OCI-M1 (cell line): ENCODE data around the gene VEZF1.

ENCODE experiments used
- DNase-seq: peaks from one replicate; lab custom pipeline; 2025; lab: John Stamatoyannopoulos, UW

Gene VEZF1

DNA sequence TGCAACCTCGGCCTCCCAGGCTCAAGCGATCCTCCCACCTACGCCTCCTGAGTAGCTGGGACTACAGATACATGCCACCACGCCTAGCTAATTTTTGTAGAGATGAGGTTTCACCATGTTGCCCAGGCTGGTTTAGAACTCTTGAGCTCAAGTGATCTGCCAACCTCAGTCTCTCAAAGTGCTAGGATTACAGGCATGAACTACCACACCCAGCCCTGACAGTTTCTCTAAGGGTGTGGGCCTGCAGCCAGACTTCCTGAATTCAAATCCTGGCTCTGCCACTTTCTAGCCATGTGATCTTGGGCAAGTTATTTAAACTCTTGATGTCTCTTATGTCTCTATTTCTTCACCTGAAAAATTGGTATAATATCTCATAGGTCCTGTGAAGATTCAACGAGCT is 38.4 kb downstream of the VEZF1 start:
- peak; percentile 38 for DNase-seq

DNA sequence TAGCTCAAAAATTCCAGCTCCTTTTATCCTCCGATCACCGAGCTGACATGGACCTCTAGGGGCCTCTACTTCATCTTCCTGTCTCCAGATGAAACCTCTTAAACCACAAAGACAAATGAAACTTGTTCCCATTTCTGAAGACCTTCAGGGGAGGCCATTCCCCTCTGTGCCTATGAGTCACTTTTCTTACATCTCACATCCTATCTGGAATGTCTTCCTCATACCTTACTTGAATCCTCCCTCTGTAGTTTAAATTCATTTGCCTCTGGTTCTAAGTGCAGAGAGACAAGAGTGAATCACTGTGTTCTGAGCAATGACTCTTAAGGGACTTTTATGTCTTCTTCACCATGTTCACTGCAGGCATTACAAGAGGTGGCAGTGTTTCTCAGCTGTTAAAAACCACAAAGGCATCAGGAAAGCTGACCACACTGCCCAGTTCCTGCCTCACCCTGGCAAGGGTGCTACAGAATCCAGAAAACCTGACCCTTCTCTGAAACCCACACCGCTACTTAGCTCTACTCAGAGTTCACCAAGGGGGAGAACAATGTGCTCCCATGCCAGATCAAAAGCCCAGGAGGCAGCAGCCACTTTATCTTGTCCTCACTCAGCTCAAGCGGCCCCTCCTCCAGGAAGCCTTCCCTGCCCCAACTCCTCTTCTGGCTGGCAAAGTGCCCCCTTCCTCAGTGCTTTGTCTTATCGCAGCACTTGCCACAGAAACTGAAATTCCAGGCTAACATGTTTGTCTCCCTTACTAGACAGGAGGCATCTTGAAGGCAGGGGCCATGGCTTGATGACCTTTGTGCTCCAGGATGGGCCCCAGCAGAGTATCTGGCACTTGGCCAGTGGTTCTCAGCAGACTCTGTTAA is 39.3 kb downstream of the VEZF1 start:
- DNase-seq = peak; percentile 73

- no peak for DNase-seq
These were observed 39.9 kb downstream of the VEZF1 start for GRCh38 chr17:57948169-57948554.

GRCh38 chr17:57947369-57947768 is 40.7 kb downstream of the VEZF1 start:
- no peak for DNase-seq

GRCh38 chr17:57946798-57947358 is 41.2 kb downstream of the VEZF1 start:
- DNase-seq = peak; percentile 97

GRCh38 chr17:57945996-57946797 is 41.9 kb downstream of the VEZF1 start:
- DNase-seq = no peak

DNA sequence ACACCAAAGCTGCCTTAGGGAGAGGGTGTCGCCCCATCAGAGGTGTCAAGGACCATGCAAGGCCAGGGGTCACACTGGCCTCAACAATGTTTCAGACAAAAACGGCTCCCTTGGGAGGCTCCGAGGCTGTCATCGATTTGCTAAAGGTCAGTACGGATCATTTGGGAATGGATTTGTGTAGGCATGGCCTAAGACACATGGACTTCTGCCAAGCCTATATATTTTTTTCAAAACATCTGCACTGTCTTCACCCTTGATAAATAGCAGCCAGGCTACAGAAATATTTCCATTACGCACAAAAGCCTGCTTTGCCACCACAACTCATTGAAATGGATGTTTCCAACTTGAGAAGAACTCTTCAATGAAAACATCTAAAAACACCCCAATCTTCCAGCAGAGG is 43.1 kb downstream of the VEZF1 start:
- no peak for DNase-seq

DNA sequence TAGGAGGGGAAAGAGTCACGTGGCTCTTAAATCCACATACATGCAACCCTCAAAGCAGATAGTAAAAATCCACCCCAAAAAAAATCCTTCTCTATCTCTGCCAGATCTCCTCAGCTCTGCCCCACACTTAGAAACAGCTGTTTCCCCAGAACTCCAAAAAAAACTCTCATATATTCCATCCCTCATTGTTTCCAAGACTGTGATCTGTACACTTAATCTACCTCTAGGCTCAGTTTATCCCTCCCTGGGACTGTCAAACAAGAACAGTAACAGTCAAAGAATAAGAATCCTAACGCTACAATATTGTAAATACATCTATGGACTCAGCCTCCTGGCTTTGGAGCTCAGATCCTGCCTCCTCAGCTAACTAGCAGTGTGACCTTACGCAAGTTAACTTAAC is 44.4 kb downstream of the VEZF1 start:
- no peak for DNase-seq

DNA sequence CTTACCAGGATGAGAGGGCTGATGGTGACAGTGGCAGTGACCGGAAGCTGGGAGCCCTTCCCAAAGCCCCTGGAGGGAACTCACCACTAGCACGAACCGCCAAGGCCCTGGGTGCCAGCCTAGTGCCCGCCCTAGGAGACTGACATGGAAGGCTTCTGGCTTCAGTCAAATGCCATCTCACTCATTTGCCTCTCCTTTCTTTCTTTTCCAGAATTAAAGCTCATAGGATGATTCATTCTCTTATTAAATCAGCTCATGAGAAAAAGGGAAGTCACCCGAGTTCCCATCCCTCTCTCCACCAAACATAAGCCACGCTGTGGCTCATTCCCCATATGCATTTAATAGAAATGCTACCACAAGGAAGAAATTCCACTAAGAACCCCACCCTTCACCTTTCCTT is 44.9 kb downstream of the VEZF1 start:
- peak; percentile 59 for DNase-seq

DNA sequence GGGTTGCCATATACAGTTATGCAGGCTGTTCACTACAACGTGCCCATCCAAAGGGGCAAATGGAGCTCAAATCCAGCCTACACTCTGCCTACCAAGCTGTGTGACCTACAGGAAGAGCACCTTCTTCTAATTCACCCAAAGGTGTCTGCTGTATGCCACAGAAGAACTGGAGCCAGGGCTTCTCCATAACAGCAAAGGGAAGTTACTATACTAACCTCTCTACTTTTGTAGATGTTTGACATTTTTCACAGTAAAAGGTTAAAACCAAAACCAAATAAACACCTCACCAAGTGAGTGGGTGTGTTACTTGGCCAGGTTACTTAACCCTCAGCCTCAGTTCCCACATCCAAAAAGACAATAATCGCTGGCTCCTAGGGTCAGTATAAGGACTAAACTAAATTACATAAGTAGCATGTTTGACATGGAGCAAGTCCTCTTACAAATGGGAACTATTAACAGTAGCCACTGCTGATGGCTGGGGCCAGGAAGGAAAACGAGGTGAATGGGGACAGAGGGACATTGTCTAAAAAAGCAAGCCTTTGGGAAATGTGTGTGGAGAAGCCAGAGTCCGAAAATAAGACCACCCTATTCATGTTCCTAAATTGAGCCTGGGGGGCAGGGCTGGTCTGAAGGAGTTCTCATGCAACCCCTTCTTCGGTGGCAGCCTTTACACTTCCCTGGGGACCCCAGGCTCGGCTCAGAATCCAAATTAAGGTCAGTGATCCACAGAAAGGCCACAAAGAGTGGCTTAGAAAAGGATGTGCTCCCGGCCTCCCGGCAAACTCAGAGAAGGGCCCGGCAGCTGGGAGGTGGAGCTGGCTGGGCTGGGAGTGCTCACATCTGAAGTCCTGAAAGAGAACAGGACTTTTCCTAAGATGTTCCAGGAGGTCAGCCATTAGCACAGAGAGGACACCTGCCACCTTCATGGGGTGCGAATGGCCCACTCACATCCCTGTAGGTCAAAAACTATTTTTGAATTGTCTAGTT is 46.4 kb downstream of the VEZF1 start:
- no peak for DNase-seq

DNA sequence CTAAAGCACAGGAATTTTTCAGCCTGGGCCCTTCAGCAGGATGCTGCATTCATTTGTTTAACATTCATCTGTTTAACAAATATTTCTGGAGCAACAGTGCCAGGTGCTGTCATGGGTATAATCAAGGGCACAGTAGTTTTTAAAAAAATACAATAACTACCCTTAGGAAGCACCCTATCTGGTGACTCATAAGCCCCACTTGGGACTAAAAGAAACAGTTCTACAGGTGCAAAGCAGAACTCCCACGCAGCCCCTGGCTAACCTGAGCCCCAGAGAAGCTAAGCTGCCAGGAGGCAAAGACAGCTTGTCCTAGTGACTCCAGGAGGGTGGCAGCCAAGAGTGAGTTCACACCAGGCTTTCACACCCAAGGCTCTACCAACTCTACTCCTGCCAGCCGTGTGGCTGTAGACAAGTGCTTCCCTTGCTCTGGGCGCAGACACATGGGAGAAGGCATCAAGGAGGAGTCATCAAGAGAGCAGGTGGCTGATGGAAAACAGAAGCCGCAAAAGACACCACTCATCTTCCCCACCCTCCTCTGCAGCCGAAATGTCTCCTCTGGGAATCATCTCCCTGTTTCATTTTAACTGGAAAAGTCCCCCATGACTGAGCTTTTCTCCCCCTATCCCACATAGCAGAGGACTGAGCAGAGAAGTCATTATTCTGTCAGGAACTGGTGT is 47.3 kb downstream of the VEZF1 start:
- DNase-seq = no peak

- DNase-seq = no peak
These were observed 47.8 kb downstream of the VEZF1 start for GRCh38 chr17:57940231-57940630.

- peak; percentile 76 for DNase-seq
These were observed 48.3 kb downstream of the VEZF1 start for GRCh38 chr17:57939797-57940196.

DNA sequence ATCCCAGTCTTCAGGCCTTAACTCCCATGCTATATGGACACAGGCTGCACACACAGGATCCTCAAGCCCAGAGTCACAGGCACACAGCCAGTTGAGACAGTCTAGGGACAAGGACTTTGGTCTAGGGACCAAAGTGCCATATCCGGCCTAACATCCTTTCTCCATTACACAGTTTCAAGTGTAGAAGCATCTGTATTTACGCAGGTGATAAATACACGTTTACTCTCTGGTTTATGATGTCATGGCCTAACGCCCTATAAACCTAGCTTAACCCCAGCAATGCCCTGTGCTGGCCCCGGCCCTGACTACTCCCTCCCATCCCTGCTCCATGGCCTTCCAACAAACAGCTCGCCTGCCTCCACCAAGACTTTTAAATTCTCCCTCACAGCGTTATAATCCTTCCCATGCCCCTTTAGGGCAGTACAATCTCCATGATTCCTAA is 50.0 kb downstream of the VEZF1 start:
- DNase-seq = no peak

- no peak for DNase-seq
These were observed 50.6 kb downstream of the VEZF1 start for GRCh38 chr17:57937492-57937891.

DNA sequence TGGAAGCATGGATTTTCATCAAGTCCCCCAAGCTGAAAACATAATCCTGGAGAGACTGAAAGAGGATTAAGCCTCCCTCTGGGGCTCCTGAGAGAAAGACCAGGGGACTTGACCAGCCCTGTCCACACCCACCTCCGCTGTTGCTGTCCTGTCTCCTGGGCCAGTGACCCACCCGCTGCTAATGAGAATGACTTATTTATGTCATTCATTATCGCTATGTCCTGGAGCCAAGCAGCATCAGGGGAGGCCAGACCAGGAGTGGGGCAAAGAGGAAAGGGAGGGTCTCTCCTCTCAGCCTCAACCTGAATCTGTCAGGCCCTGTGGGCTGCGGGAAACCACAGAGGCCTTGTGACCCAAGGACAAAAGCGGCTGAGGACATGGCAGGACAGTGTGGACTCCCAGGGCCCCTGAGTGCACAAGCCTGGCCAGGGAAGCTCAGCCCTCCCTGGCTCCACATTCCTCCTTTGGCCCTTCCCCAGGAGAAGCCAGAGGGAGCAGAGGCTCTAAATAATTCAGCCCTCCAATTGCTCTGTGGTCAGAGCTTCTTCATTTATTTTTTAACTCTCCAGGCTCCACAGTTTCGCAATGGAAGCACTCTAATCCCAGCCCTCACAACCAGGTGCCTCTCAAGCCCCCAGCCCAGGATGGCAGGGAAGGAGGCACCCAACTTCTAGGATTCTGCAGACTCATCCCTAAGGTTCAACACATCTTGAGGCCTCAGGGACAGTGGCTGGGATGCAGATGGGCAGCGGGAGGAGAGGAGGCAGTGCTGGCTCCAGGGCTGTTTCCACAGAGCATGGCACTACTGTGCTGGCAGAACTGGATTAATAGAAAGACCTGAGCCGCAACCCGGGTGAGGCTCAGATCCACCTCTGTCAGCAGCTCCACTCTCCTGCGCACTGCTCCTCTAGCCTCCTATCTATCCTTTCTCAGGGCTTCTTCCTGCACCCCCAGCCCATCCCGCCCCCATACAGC is 51.9 kb downstream of the VEZF1 start:
- peak; percentile 66 for DNase-seq

- DNase-seq = no peak
These were observed 56.4 kb downstream of the VEZF1 start for GRCh38 chr17:57931488-57932137.

DNA sequence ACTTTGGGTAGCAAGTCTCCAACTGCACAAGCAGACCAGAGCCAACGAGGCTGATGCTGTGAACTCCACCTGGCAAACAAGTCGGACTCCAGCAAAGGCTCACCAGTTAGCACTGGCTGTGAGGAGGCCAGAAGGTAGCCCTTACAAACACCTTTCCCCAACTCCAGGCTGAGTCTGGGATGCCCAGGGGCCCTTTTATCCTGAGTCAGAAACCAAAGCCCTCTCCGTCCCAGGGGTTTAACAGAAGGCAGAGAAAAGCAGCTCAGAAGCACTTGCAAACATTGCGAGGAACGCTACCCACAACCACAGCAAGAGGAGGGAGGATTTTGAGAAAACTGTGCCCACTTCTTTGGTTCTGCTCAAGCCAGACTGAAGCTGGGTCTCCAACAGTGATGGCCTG is 57.8 kb downstream of the VEZF1 start:
- DNase-seq = no peak

GRCh38 chr17:57929386-57929785 is 58.7 kb downstream of the VEZF1 start:
- no peak for DNase-seq
